GM10266 (cell line): ENCODE results near the gene C3orf22.
"Not testable (repeated sequence)": the region's sequence is repeated elsewhere in the genome, so short reads cannot be mapped to it uniquely, and the experiment has no call there.

Source experiments
- DNase-seq: peaks from one replicate; pipeline ENCODE4 v3.0.0; 2012; ENCODE audit errors: extremely low spot score
- CTCF ChIP-seq: IDR thresholded peaks from 2 replicates; pipeline ENCODE4 v1.5.1; 2012; ENCODE audit warnings: mild to moderate bottlenecking, low read depth; ENCODE audit not compliant: control insufficient read depth, insufficient read depth; ENCODE audit errors: missing control alignments

The C3orf22 gene, protein sequence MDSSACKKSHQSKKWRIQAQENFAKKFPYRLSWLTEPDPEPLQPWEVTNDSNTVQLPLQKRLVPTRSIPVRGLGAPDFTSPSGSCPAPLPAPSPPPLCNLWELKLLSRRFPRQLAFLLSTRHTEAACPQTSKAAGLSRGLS

GRCh38 chr3:126558336-126559071 is at the start of gene C3orf22:
C3orf22 (minus strand) TSS chr3:126558932; CDS start chr3:126553390, 5,542 bp downstream.
- no peak for DNase-seq
- no peak for TF ChIP-seq CTCF

- no peak for DNase-seq
- no peak for TF ChIP-seq CTCF
Observed at GRCh38 chr3:126607214-126607908, 48.6 kb upstream of the C3orf22 start.

GRCh38 chr3:126606001-126606400 is 47.3 kb upstream of the C3orf22 start:
- TF ChIP-seq CTCF = no peak
- no peak for DNase-seq

- TF ChIP-seq CTCF = no peak
- no peak for DNase-seq
Observed at GRCh38 chr3:126604691-126605090, 46.0 kb upstream of the C3orf22 start.

- DNase-seq = no peak
- no peak for TF ChIP-seq CTCF
Observed at GRCh38 chr3:126599101-126599500, 40.4 kb upstream of the C3orf22 start.

- not testable (repeated sequence) for DNase-seq
Observed at GRCh38 chr3:126595479-126595878, 36.7 kb upstream of the C3orf22 start.

GRCh38 chr3:126591515-126591914 is 32.8 kb upstream of the C3orf22 start:
- DNase-seq = not testable (repeated sequence)

- TF ChIP-seq CTCF = no peak
- no peak for DNase-seq
Observed at GRCh38 chr3:126582311-126582710, 23.6 kb upstream of the C3orf22 start.
